HepG2 (cell line): ENCODE measurements around the gene HES1. TPM values are rescaled to one million over a fixed set of nuclear protein-coding genes. Genes with fewer than 3 reads are reported as not detected.

Source experiments
- ATF5 ChIP-seq: sonication (generic); formaldehyde crosslinking; IDR thresholded peaks from 2 replicates; pipeline ENCODE4 v1.4.0; 2020; ENCODE audit warnings: mild to moderate bottlenecking, low read depth, missing genetic modification reagents
- CREM ChIP-seq, 2 experiments: sonication (generic) in 1 of 2; formaldehyde crosslinking in 1 of 2; IDR thresholded peaks; 2 replicates each; pipeline versions ENCODE4 v1.4.0 to v1.6.1; 2016 to 2020; ENCODE audit warnings: antibody characterized with exemption in 1 of 2, mild to moderate bottlenecking in 1 of 2, missing genetic modification reagents in 1 of 2
- FOSL1 ChIP-seq: sonication (generic); formaldehyde crosslinking; IDR thresholded peaks from 2 replicates; pipeline ENCODE4 v1.9.0; 2021; ENCODE audit warnings: missing genetic modification reagents, borderline replicate concordance
- GPBP1L1 ChIP-seq: sonication (generic); formaldehyde crosslinking; IDR thresholded peaks from 2 replicates; pipeline ENCODE4 v1.5.0; 2020; ENCODE audit warnings: mild to moderate bottlenecking, missing genetic modification reagents
- LBX2 ChIP-seq: sonication (generic); formaldehyde crosslinking; IDR thresholded peaks from 2 replicates; pipeline ENCODE4 v1.5.0; 2020; ENCODE audit warnings: missing genetic modification reagents, mild to moderate bottlenecking, borderline replicate concordance
- MTF2 ChIP-seq: sonication (generic); formaldehyde crosslinking; IDR thresholded peaks from 2 replicates; pipeline ENCODE4 v1.5.0; 2020; ENCODE audit warnings: missing genetic modification reagents, borderline replicate concordance
- PAX8 ChIP-seq: sonication (generic); formaldehyde crosslinking; IDR thresholded peaks from 2 replicates; pipeline ENCODE4 v1.8.0; 2022; ENCODE audit warnings: mild to moderate bottlenecking, missing genetic modification reagents, borderline replicate concordance
- SP2 ChIP-seq: sonication (generic); formaldehyde crosslinking; IDR thresholded peaks from 2 replicates; pipeline ENCODE4 v1.5.1; 2020; ENCODE audit warnings: mild to moderate bottlenecking, missing genetic modification reagents
- YY1 ChIP-seq: IDR thresholded peaks from 2 replicates; pipeline ENCODE4 v1.6.1; 2011; ENCODE audit warnings: low read length, low read depth, moderate library complexity, mild to moderate bottlenecking; ENCODE audit not compliant: insufficient read depth, insufficient replicate concordance
- ZMYM2 ChIP-seq: sonication (generic); formaldehyde crosslinking; IDR thresholded peaks from 2 replicates; pipeline ENCODE4 v1.8.0; 2022; ENCODE audit warnings: mild to moderate bottlenecking, missing genetic modification reagents
- ZNF251 ChIP-seq: sonication (generic); formaldehyde crosslinking; IDR thresholded peaks from 2 replicates; pipeline ENCODE4 v1.9.0; 2021; ENCODE audit warnings: mild to moderate bottlenecking, missing genetic modification reagents
- ZNF331 ChIP-seq: sonication (generic); formaldehyde crosslinking; IDR thresholded peaks from 2 replicates; pipeline ENCODE4 v1.4.0; 2020; ENCODE audit warnings: missing genetic modification reagents
- ZNF382 ChIP-seq: sonication (generic); formaldehyde crosslinking; IDR thresholded peaks from 2 replicates; pipeline ENCODE4 v1.5.0; 2020; ENCODE audit warnings: missing genetic modification reagents, mild to moderate bottlenecking, borderline replicate concordance
- ZNF577 ChIP-seq: sonication (generic); formaldehyde crosslinking; IDR thresholded peaks from 2 replicates; pipeline ENCODE4 v1.4.0; 2020; ENCODE audit warnings: mild to moderate bottlenecking, low read depth, missing genetic modification reagents, borderline replicate concordance
- ZNF780A ChIP-seq: sonication (generic); formaldehyde crosslinking; IDR thresholded peaks from 2 replicates; pipeline ENCODE4 v1.8.0; 2022; ENCODE audit warnings: mild to moderate bottlenecking, missing genetic modification reagents, moderate library complexity
- ZNF816 ChIP-seq: sonication (generic); formaldehyde crosslinking; IDR thresholded peaks from 2 replicates; pipeline ENCODE4 v1.8.0; 2022; ENCODE audit warnings: missing genetic modification reagents, mild to moderate bottlenecking, borderline replicate concordance
- polyA plus RNA-seq, 8 experiments: library from polyadenylated mRNA; depleted of rRNA in 3 of 8; stranded (reverse) in 7 of 8; unstranded in 1 of 8; fragments of >200 nt; fragmentation: Illumina TruSeq in 4 of 8; extraction: Trizol in 4 of 8; gene quantifications; 2 replicates each; pipeline versions ENCODE4 v1.2.1 to v1.2.3, GENCODE V29; 2011 to 2016; ENCODE audit warnings: low read depth in 4 of 8, missing spikeins in 1 of 8, mixed read lengths in 1 of 8; ENCODE audit not compliant: insufficient read depth in 1 of 8
- total RNA-seq, 5 experiments: library from RNA; depleted of rRNA; stranded (reverse); fragments of >200 nt; fragmentation: Illumina TruSeq; extraction: Trizol; gene quantifications; 2 replicates each; pipeline ENCODE4 v1.2.3, GENCODE V29; 2016; ENCODE audit warnings: low read depth in 1 of 5

Gene HES1
- total and polyA plus RNA-seq, 2 of the 13 experiments (the other 11 are each of a cell fraction or from before 2014, with no cell fraction given) = 15.4 to 19.8 TPM

- TF ChIP-seq ZNF251 (no peak), ZNF577 (CRISPR knock-in tag) (no peak), ZNF780A (no peak), GPBP1L1 (no peak), LBX2 (CRISPR knock-in tag) (no peak), ATF5 (CRISPR knock-in tag) (no peak), ZNF331 (CRISPR knock-in tag) (no peak), SP2 (0 out of 2 replicates have a peak, but pooled peaks have one; percentile 25), ZNF816 (CRISPR knock-in tag) (peak; percentile 28; the same call in 1 of the 2 replicates), ZMYM2 (no peak), PAX8 (CRISPR knock-in tag) (no peak), YY1 (peak; percentile 44), CREM (IDR thresholded peaks at IDR 0.05) (no peak), CREM (CRISPR knock-in tag; IDR thresholded peaks at IDR 0.05) (no peak), FOSL1 (no peak), MTF2 (CRISPR knock-in tag) (peak; percentile 36; the same call in 1 of the 2 replicates), ZNF382 (no peak)
Measured at GRCh38 chr3:194140520-194141414, 4.8 kb downstream of the HES1 start (continued).
